GM18498 (cell line): Measurements from ENCODE around the gene TUG1.
A peak's percentile ranks its signal among the peaks of the same experiment; 100 is the strongest.

ENCODE experiments used
- ATAC-seq: cut with Tn5 transposase; IDR thresholded peaks from one replicate; pipeline ENCODE4 v1.9.1; 2021; ENCODE audit warnings: mild to moderate bottlenecking, moderate library complexity; ENCODE audit not compliant: unreplicated experiment

The TUG1 gene

DNA sequence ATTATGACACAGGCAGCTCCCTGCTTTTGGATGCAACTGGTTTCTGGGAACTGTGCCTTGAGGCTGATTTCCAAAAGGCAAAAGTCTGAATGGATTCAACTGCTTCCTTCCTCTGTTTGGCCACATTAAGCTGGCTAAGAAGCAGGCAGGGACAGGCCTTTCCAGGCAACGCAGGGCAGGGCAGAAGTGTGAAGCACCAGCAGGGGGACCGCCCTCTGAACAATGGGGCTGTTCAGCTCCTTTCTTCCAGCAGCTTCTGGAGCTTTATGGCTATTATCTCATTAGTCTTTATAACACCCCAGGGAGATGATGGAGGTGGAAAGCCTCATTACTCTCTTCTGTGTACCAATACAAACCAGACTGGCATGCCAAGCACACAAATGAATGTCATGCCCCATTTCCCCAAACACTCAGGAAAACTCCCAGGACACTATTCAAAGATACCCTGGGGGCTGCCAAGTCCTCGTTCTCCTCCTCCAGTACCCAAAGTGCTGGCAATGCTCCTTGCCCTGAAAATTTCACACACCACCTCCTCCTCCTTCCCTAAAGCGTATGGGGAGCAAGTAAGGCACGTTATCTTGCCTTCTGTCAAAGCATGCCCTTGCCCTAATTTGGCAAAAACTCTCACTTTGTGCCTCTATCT lies 21.8 kb upstream of the TUG1 start:
- no peak for ATAC-seq

DNA sequence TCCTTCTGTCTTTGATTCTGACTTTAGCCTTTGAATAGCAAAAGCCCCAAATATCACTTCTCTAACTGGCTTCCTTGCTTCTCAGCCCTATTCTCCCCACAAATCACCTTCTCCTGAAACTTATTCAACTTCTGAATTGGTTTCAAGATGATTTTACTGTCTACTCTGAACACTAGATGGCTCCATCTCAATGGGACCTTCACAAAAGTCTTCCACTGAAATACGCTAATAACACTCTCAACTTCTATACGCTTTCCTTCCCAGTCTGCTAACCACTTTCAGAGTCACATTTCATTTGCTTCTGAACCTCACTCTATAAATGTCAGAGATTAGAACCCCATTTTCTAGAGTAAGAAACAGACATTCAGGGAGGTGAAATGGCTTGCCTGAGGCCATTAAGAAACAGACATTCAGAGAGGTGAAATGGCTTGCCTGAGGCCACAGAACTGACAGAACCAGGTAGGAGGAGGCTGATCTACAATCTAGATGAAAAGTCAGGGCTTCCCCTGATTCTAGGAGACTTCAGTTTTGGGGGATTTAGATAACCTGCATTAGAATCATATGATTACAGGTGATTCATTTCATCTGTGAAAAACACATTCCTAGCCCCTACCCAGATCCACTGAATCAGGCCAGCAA lies 21.1 kb upstream of the TUG1 start:
- no peak for ATAC-seq

DNA sequence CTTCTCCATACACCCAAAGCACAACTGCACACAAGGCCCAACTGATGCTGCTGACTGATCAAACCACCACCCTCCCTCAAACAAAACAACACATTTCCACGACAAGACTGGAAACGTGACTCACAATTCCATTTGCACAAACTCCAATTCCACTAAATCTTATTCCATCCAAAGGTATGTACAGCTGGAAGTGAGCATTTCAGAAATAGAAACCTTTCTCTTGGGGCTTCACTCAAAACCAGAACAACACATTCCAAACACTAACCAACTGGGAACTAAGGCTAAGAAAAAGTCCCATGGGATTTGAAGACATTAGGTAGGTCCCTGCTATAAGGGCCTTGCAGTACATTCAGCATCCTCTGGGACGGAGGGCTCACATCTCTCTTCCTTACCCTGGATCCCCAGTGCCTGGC lies 20.1 kb upstream of the TUG1 start:
- no peak for ATAC-seq

DNA sequence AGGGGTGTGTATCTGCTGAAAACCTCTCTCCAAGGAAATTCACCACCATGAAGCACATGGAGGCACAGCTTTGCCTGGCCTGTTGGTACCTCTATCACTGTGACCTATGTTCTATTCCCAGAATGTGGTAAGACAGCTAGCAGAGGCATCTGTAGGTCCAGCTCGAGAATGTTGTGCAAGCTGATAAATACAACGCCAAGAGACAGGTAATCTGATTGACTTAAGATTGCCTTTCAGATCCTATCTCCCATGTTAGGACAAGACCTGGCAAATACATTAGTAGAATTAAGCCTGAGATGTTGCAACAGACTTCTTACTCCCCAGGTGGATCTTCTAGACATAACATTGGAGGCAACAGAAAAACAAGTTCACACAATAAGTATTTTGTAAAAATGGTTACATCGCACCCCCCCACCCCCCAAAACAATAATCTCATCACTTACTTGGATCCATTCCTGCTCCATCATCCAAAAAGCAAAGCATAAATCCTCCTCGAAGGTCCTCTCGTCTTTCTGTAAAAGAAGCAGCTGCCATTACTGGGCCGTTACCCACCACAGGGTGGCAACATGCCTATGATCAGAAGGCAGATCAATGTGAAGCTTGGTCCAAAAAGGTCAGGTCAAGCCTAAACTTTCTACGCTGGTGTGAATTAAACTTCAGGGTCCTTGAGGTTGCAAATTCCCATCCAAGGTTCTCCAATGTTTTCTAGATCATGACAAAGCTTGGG lies 19.0 kb upstream of the TUG1 start:
- no peak for ATAC-seq

DNA sequence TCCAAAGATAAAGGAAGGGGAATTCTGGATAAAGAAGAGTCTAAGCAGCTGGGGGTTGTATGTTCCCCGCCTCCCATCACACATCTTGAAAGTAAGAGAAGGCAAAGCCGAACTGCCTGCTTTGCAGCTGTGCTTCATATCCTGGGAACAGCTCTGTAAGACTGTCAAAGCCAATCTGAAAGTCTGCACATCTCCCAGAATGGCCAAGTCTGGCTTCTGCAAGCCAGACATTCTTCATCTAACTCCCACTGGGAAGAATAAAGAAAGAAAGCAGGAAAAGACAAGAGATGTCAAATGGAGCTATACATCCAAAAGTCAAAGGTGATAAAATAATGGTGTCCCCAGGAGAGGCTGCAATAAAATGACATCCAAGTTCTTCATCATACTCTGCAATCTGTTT lies 15.9 kb upstream of the TUG1 start:
- ATAC-seq, result no peak

DNA sequence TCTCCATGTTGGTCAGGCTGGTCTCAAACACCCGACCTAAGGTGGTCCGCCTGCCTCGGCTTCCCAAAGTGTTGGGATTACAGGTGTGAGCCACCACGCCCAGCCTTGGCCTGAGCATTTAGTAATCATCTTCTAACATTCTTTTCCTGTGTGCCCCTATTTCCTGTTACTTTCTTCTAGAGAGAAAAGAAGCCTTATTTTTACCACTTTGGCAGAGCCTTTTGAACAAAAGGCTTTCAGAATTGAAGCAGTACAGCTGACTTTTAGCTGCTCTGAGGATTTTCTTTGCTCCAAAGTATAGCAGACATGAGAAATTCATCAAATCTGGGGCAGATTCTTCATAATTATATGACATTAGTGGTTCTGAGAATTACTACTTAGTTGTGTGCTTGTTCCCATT lies 13.9 kb upstream of the TUG1 start:
- no peak for ATAC-seq

DNA sequence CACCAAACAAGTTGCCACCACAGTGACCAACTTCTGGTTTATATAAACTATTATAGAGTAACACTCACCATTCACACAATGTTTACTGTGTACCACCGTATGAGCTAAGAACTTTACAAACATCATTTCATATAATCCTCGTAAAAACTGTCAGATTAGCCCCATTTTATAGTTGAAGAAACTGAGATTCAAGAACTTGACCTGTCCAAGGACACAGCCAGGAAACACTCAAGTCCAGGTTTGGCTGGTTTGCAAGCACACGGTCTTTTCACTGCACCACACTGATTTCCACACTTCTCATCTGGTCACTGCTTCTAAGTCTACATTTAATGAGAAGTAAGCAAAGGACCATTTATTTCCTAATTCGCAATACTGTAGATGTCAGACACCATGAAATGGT lies 4.2 kb upstream of the TUG1 start:
- ATAC-seq, result no peak

DNA sequence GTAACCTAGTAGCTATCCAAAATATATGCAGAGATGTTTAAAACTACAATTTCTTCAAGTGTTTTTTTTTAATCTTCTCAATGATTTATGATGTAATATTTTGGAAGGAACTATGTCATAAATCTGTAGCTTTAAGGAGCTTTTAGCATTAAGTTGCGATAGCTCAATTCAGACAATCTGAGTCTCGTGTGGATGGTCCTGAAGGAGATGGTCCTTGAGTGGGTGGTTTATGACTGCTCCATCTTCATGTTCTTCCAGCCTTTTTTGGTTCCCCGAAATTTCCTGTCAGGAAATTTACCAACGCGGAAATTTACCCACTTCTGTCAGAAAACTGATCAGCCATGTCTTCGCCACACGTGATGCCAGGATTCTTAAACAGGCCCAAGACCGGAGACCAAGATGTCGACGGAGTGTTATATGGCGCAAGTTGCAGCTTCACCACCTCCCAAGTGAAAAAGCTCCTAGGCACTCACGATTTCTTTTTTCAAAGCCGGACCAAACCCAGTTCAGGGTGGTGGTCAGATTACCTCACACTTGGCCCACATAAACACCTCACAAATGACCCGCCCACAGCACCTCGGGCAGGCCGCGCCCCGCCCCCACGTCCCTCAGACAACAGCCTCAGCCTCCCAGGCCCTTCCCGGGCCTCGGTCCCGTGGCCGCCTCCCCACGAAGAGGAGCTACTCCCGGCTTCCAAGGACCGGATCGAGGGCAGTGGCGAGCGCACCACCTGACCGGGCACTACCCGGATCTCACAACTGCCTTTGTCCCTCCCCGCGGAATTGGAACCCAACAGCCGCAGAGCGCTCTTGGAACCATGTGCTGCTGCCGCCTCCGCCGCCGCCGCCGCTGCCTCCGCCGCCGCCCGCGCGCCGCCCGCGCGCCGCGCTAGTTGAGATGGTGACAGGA lies 796 bp upstream of the TUG1 start, which contains the start of gene MORC2:
Gene MORC2 (minus strand): TSS at position 760 of the 909 bp plus-strand sequence. CDS start 885 bp downstream, outside the sequence.
- peak; percentile 30 for ATAC-seq

DNA sequence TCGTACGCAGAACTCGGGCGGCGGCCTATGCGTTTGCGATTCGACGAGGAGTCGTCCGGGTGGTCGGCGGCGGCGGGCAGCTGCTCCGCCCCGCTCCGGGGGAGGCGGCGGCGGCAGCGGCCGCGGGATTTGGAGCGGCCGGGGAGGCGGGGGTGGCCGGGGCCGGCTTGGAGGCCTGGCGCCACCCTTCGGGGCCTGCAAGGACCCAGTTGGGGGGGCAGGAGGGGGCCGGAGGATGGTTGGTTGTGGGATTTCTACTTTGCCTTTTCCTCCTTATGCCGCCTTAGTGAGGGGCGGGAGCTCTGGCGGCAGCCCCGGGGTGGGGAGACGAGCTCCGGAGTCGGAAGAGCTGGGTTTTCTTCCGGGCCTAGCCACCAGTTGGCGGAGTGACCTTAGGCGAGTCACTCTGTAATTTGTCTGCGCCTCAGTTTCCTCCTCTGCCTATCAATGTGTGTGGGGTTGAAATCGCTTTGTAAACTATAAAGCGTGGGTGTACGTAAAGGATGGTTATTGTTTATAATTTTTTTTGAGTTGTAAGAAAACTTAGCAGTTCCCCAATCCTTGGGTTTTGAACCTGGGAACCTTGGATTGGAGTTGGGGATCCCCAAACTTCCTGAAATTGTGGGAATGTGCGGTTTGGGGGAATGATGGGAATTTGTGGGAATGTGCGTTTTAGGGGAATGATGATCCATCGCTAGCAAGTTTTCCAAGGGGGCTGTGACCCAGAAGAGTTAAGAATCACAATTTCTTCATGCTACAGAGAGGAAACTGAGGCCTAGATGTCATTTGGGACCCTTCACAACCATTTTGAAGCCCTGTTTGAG lies 679 bp downstream of the TUG1 start:
- ATAC-seq, result peak; percentile 49

DNA sequence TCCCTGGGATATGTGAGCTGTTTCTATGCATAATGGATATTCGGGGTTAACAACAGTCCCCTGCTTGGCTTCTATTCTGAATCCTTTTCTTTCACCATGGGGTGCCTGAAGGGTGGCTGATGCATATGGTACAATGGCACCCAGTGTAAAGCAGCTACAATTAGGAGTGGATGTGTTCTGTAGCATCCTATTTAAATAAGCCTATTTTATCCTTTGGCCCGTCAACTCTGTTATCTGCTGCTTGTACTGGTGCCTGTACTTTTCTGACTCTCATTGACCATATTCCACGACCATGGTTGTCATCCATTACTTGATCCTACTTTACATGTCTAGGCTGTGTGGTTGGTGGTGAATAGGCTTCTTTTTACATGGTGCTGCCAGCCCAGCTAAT lies 1.3 kb downstream of the TUG1 start:
- ATAC-seq, result no peak

DNA sequence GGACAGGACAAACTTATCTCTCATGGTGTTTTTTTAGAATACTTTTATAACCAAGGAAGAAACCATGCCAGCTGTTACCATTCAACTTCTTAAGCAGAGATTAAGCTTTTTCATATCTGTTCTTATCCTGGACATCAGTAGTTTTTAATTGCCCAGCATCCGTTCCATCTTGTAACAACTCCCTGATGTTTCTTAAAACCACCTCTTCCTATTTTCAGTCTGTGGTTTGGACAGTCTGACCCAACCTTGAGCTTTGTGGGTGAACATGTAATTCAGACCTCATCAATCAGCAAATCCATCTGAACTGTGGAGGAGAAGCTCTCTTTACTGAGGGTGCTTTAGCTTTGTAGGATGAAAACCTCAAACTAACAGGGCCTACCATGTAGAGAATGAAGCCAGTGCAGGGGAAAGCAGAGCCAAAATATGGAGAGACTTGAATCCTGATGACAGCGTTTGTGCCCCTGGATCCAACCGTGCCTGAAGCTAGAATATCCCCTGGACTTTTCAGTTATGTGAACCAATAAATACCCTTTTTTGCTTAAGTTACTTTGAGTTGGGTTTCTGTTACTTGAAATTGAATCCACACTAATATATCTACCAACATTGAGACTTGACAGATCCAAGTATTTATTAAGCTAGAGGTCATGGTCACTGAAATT lies 9.4 kb downstream of the TUG1 start:
- no peak for ATAC-seq

DNA sequence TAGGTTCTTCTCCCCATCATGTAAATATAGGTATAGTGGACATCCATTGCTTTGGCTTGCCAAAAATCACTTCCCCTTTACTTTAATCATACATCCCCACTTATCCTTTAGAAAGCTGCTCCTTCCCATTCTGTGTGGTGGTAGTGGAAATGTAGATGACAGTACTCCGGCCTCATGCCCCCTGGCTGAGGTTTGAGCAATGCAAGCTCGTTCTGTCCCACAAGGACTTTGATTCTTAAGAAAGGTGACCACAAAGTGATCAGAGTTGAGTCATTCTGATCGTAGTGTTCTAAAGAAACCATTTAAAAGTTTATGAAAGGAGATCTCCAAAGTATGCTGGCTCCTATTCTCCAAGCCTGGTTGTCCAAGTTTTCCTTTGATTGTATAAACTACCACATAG lies 10.9 kb downstream of the TUG1 start:
- no peak for ATAC-seq

DNA sequence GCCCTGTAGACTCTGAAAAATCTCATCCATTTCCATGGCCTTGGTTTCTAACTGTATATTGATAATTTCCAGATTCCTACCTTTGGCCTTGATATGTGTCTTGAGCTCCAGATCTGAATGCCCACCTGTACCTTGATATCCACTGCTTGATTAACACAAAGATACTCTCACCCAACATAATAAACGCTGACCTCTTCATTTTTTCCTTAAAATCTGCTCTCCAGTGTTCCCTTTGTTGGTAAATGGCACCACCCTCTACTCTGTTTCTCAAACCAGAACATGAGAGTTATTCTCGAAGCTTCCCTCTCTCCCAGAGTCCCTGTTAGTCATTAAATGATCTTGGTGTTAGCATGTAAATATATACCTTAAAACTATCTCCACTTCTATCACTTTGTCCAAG lies 13.4 kb downstream of the TUG1 start:
- no peak for ATAC-seq

DNA sequence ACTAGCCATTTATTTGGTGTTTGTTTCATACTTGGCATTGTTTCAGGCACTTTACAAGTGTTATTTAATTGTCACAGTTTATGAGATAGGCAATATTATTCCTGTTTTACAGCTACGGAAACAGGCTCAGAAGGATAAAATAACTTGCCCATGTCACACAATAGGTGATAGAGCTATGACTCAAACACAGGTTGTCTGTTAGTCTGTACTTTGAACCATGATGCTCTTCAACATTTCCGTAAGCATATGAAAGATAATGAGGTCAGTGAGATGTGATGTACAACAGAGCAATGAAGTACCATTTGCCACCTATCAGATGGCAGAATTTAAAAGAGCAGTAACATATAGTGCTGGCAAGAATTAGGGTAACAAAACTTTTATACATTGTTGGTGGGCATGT lies 15.3 kb downstream of the TUG1 start:
- no peak for ATAC-seq

DNA sequence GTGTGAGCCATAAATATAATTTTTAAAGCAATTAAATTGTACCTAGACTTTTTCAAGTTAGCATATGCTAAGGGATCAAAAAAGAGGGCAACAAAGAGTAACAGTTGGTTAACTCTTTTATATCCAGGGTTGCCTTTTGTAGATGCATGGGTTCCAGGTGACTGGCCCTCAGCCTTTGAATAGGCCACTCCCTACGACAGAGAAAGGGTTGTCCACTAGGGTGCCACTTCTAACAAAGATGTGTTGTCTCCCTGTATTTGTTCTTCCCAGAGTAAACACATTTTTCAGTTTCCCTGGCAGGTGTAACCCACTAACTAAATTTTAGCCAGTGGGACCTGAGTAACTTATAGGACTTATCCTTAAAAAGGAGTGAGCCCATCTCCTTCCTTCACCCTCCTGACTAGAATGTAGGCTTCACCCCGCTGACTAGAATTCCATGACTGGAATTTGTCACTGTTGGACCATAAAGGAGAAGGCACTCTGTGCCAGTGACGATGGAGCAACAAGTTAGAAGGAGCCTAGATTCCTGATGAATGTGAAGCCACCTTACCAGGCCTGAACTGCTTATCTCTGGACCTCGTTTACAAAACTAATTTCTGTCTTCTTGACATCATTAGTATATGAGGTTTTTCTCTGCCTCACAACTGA lies 16.6 kb downstream of the TUG1 start:
- ATAC-seq, result no peak

DNA sequence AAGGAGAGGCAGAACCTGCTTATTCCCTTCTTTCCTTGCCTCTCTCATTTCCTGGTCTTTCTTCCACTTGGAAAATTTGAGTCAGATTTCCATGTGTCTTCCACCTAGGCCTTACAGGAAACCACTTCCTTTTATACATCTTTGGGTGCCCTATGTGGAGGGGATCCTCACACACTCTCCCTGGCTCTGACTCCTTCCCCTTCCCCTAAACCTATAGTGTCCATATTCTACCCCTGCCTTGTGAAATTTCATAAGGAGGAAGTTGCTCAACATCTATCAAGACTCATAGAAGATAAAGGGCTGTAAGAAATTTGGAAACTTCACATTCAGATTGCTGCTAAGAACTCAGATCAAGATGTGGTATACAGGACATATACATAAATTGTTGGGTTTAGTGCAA lies 20.4 kb downstream of the TUG1 start:
- no peak for ATAC-seq

DNA sequence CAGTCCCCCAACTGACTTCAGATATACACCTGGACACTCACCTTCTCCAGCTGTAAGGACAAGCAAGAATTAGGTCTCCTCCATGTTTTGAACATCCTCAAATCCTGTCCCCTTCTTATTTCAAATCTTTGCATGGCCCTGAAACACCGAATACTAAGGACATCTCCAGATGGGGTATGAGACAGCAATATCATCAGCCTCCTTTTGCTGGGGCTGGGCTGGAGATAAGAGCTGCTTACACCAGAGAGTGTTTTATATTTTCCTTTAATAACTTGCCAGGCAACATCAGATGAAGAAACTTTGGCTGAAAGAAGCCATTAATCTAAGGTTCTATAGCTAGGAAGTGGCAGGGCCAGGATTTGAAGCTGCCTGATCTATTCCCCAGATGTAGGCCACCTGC lies 21.6 kb downstream of the TUG1 start:
- ATAC-seq, result no peak

DNA sequence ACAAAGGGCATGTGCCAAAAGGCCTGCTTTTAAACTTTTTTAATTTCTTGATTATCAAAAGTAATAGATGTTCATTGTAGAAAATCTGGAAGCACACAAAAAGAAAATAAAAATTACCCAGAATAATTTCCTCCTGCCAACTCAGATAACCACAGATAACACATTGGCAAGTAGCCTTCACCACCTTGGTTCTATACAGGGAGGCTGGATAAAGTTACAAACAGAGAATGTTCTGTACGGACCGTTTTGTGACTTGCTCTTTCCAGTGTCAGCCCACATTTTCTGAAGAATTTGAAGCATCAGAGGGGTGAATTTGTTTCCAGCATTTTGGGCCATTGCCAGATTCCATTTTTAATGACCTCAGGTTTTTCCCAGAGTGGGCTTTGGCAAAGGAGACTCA lies 23.5 kb downstream of the TUG1 start:
- ATAC-seq, result no peak

DNA sequence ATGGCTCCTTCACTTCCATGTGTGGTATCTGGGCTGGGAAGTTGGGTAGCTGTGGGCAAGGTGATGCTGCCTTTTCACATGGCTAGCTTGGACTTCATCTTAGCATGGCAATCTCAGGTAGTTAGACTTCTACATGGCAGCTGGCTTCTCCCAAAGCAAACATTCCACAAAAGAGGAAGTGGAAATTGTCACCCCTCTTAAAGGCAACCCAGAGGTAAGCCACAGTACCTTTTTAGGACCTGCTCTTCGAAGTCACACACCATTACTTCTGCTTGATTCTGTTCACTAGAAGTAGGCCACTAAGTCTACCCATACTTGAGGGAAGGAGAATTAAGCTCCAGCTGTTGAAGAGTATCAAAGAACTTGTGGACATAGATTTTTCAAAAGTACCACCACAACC lies 25.9 kb downstream of the TUG1 start:
- ATAC-seq, result no peak
